Ishikawa (cell line): Measurements from ENCODE around the gene PBLD.

Experiments used
- EP300 ChIP-seq: IDR thresholded peaks from 2 replicates; pipeline ENCODE4 v1.6.1; 2012; ENCODE audit warnings: borderline replicate concordance
- FOXM1 ChIP-seq: IDR thresholded peaks from 2 replicates; pipeline ENCODE4 v1.6.1; 2012; ENCODE audit warnings: low read depth, borderline replicate concordance
- RAD21 ChIP-seq: IDR thresholded peaks from 2 replicates; pipeline ENCODE4 v1.6.1; 2012; ENCODE audit warnings: low read depth
- TAF1 ChIP-seq: IDR thresholded peaks from 2 replicates; pipeline ENCODE4 v1.6.1; 2012; ENCODE audit warnings: low read depth, mild to moderate bottlenecking
- TCF12 ChIP-seq: IDR thresholded peaks from 2 replicates; pipeline ENCODE4 v1.6.1; 2012; ENCODE audit warnings: low read depth
- TEAD4 ChIP-seq: IDR thresholded peaks from 2 replicates; pipeline ENCODE4 v1.6.1; 2012
- YY1 ChIP-seq: IDR thresholded peaks from 2 replicates; pipeline ENCODE4 v1.6.1; 2012; ENCODE audit warnings: low read depth
- ZBTB7A ChIP-seq: IDR thresholded peaks from 2 replicates; pipeline ENCODE4 v1.6.1; 2012; ENCODE audit warnings: low read depth
- TF ChIP-seq, protein P1 (sequence below): IDR thresholded peaks from 2 replicates; pipeline ENCODE4 v1.6.1; 2012
- TF ChIP-seq, protein P2 (sequence below): IDR thresholded peaks from 2 replicates; pipeline ENCODE4 v1.6.1; 2012
- TF ChIP-seq, protein P3 (sequence below): IDR thresholded peaks from 2 replicates; pipeline ENCODE4 v1.6.1; 2012; ENCODE audit warnings: low read depth, mild to moderate bottlenecking

DNA sequence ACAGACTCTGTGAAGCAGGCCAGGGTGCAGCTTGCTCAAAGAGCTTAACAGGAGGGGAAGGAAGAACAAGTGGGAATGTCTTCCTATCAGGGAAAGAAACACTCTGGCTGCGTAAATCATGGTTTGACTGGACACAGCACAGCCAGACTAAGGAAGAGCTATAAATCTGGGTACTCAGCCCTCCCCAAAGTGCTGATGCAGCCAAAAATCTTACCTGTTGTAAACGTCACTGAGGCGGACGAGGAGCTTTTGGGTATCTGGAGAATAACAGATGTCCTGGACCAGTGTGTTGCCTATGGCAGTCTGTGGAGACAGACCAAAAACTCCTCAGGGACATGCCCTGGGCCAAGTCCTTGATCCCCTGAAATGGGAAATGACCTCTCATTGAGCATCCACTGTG, 44.0 kb downstream of the PBLD start:
- no peak for TF ChIP-seq ZBTB7A
- TF ChIP-seq, protein P1, sequence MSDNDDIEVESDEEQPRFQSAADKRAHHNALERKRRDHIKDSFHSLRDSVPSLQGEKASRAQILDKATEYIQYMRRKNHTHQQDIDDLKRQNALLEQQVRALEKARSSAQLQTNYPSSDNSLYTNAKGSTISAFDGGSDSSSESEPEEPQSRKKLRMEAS: no peak
- TF ChIP-seq TCF12: no peak
- TF ChIP-seq YY1: no peak
- no peak for TF ChIP-seq EP300
- TF ChIP-seq FOXM1: no peak
- no peak for TF ChIP-seq TAF1
- no peak for TF ChIP-seq RAD21
- TF ChIP-seq, protein P2, sequence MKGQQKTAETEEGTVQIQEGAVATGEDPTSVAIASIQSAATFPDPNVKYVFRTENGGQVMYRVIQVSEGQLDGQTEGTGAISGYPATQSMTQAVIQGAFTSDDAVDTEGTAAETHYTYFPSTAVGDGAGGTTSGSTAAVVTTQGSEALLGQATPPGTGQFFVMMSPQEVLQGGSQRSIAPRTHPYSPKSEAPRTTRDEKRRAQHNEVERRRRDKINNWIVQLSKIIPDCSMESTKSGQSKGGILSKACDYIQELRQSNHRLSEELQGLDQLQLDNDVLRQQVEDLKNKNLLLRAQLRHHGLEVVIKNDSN: no peak
- TF ChIP-seq, protein P3, sequence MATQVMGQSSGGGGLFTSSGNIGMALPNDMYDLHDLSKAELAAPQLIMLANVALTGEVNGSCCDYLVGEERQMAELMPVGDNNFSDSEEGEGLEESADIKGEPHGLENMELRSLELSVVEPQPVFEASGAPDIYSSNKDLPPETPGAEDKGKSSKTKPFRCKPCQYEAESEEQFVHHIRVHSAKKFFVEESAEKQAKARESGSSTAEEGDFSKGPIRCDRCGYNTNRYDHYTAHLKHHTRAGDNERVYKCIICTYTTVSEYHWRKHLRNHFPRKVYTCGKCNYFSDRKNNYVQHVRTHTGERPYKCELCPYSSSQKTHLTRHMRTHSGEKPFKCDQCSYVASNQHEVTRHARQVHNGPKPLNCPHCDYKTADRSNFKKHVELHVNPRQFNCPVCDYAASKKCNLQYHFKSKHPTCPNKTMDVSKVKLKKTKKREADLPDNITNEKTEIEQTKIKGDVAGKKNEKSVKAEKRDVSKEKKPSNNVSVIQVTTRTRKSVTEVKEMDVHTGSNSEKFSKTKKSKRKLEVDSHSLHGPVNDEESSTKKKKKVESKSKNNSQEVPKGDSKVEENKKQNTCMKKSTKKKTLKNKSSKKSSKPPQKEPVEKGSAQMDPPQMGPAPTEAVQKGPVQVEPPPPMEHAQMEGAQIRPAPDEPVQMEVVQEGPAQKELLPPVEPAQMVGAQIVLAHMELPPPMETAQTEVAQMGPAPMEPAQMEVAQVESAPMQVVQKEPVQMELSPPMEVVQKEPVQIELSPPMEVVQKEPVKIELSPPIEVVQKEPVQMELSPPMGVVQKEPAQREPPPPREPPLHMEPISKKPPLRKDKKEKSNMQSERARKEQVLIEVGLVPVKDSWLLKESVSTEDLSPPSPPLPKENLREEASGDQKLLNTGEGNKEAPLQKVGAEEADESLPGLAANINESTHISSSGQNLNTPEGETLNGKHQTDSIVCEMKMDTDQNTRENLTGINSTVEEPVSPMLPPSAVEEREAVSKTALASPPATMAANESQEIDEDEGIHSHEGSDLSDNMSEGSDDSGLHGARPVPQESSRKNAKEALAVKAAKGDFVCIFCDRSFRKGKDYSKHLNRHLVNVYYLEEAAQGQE: no peak
- no peak for TF ChIP-seq TEAD4
